Renal cortex interstitium (tissue), 15 donors: ENCODE results near the gene OR2D2. TPM values are rescaled to one million over a fixed set of nuclear protein-coding genes. Genes with fewer than 3 reads are reported as not detected.
A peak's percentile ranks its signal among the peaks of the same experiment; 100 is the strongest.
"Not testable (repeated sequence)": the region's sequence is repeated elsewhere in the genome, so short reads cannot be mapped to it uniquely, and the experiment has no call there.

Experiments used
- DNase-seq, 11 donors: peaks; one replicate each; pipeline ENCODE4 v3.0.0-alpha.2; 2013; ENCODE audit warnings: low read depth in 9 of 11, low spot score in 4 of 11; ENCODE audit errors: extremely low read depth in 1 of 11
- long read RNA-seq, 16 experiments: transcript quantifications; one replicate each; lab custom pipeline, GENCODE V29; 2026
- polyA plus RNA-seq, 3 donors: library from polyadenylated mRNA; unstranded; fragments of 120-200 nt; gene quantifications; one replicate each; pipeline ENCODE4 v1.2.1, GENCODE V29; 2013; ENCODE audit not compliant: insufficient read length in 3 of 3

OR2D2 gene
- polyA plus RNA-seq = not detected
- long read RNA-seq, donor 1 = 0 reads
- long read RNA-seq, donor 2 = 0 reads
- long read RNA-seq, donor 3 = 0 reads
- long read RNA-seq, donor 4 = 0 reads
- long read RNA-seq, donor 5 = 0 reads
- long read RNA-seq, donor 6 = 0 reads
- long read RNA-seq, donor 7 = 0 reads
- long read RNA-seq, donor 8 = 0 reads
- long read RNA-seq, donor 9 = 0 reads
- long read RNA-seq, donor 10 = 0 reads
- long read RNA-seq, donor 11 = 0 reads
- long read RNA-seq, donor 12 = 0 reads
- long read RNA-seq, donor 13 = 0 reads
- long read RNA-seq, donor 14 = 0 reads
- long read RNA-seq, donor 15 = 0 reads
- long read RNA-seq, donor 16 = 0 reads

- DNase-seq = no peak
Measured at GRCh38 chr11:6892400-6892799, at the start of gene OR2D2. OR2D2 (minus strand) TSS chr11:6892500; CDS start chr11:6892500, 0 bp downstream.

GRCh38 chr11:6941970-6942369 is 49.7 kb upstream of the OR2D2 start:
- no peak for DNase-seq

- DNase-seq = no peak
Measured at GRCh38 chr11:6932145-6932544, 39.8 kb upstream of the OR2D2 start.

GRCh38 chr11:6931146-6931713 is 38.9 kb upstream of the OR2D2 start:
- DNase-seq = no peak

- DNase-seq = no peak
Measured at GRCh38 chr11:6928916-6929315, 36.6 kb upstream of the OR2D2 start.

GRCh38 chr11:6927030-6927617 is 34.8 kb upstream of the OR2D2 start:
- no peak for DNase-seq

- peak in 9 of 11 donors; percentile 15 to 58 (median 38) for DNase-seq
Measured at GRCh38 chr11:6926208-6927029, 34.1 kb upstream of the OR2D2 start, which contains the start of gene ZNF215. ZNF215 (plus strand) TSS chr11:6926426; CDS start chr11:6932273, 5,847 bp downstream.

GRCh38 chr11:6925636-6926207 is 33.4 kb upstream of the OR2D2 start:
- DNase-seq = no peak

GRCh38 chr11:6925007-6925577 is 32.8 kb upstream of the OR2D2 start:
- no peak for DNase-seq

GRCh38 chr11:6920702-6921101 is 28.4 kb upstream of the OR2D2 start, which contains the start of gene OR2D3:
OR2D3 (plus strand) TSS chr11:6921002; CDS start chr11:6921002, 0 bp downstream.
- DNase-seq = no peak

- no peak for DNase-seq
Measured at GRCh38 chr11:6919698-6920097, 27.4 kb upstream of the OR2D2 start.

GRCh38 chr11:6911948-6912347 is 19.6 kb upstream of the OR2D2 start:
- no peak for DNase-seq

- no peak for DNase-seq
Measured at GRCh38 chr11:6911378-6911777, 19.1 kb upstream of the OR2D2 start.

- not testable (repeated sequence) for DNase-seq
Measured at GRCh38 chr11:6904804-6905203, 12.5 kb upstream of the OR2D2 start.

- no peak for DNase-seq
Measured at GRCh38 chr11:6900327-6900999, 8.2 kb upstream of the OR2D2 start.

- no peak for DNase-seq
Measured at GRCh38 chr11:6898911-6899310, 6.6 kb upstream of the OR2D2 start.

- DNase-seq = no peak
Measured at GRCh38 chr11:6895010-6895409, 2.7 kb upstream of the OR2D2 start.

GRCh38 chr11:6894097-6894496 is 1.8 kb upstream of the OR2D2 start:
- no peak for DNase-seq
